KOPT-K1 (cell line): ENCODE measurements around the gene ADIPOR2.
"Not testable (repeated sequence)": the region's sequence is repeated elsewhere in the genome, so short reads cannot be mapped to it uniquely, and the experiment has no call there.

Source experiments
- H3K27ac ChIP-seq: fragments of 200-600 bp; sonication (generic); 2 replicates; pipeline ENCODE4 v1.5.1; 2016; ENCODE audit warnings: antibody characterized with exemption, mild to moderate bottlenecking, low read depth, low read length; ENCODE audit not compliant: poor library complexity, severe bottlenecking
- H3K36me3 ChIP-seq: fragments of 200-600 bp; sonication (generic); 2 replicates; pipeline ENCODE4 v1.5.1; 2017; ENCODE audit warnings: antibody characterized with exemption, mild to moderate bottlenecking, low read length, moderate library complexity; ENCODE audit not compliant: insufficient read depth
- H3K9me3 ChIP-seq: fragments of 200-600 bp; sonication (generic); 2 replicates; pipeline ENCODE4 v1.5.1; 2017; ENCODE audit warnings: antibody characterized with exemption, low read length, mild to moderate bottlenecking; ENCODE audit not compliant: insufficient read depth, poor library complexity, severe bottlenecking

Gene ADIPOR2

GRCh38 chr12:1691123-1692007, 495 bp downstream of the ADIPOR2 start:
- peak overlapping the region; percentile 77 for H3K27ac ChIP-seq
- H3K9me3 ChIP-seq = no peaks in the 10 kb centered on the region
- peaks cover 17% of the 10 kb centered on the region; the same call in 1 of the 2 replicates for H3K36me3 ChIP-seq

GRCh38 chr12:1692226-1692625, 1.4 kb downstream of the ADIPOR2 start:
- H3K9me3 ChIP-seq = no peaks in the 10 kb centered on the region
- H3K36me3 ChIP-seq = peaks cover 18% of the 10 kb centered on the region; the same call in 1 of the 2 replicates
- H3K27ac ChIP-seq = peak overlapping the region; percentile 77

- Histone ChIP-seq H3K36me3 (peaks cover 24% of the 10 kb centered on the region), H3K9me3 (no peaks in the 10 kb centered on the region), H3K27ac (no peak overlapping the region)
Observed at GRCh38 chr12:1692895-1693610, 2.2 kb downstream of the ADIPOR2 start.

- not testable (repeated sequence) for H3K27ac ChIP-seq, H3K9me3 ChIP-seq
- H3K36me3 ChIP-seq = peaks cover 40% of the 10 kb centered on the region
Observed at GRCh38 chr12:1695097-1695496, 4.2 kb downstream of the ADIPOR2 start.

- Histone ChIP-seq H3K36me3 (peaks cover 44% of the 10 kb centered on the region), H3K9me3 (peaks cover 11% of the 10 kb centered on the region), H3K27ac (no peak overlapping the region)
Observed at GRCh38 chr12:1695886-1696670, 5.2 kb downstream of the ADIPOR2 start.

GRCh38 chr12:1696800-1697199, 5.9 kb downstream of the ADIPOR2 start:
- H3K27ac ChIP-seq = no peak overlapping the region
- H3K36me3 ChIP-seq = peaks cover 47% of the 10 kb centered on the region
- H3K9me3 ChIP-seq = peaks cover 13% of the 10 kb centered on the region

- H3K9me3 ChIP-seq = peaks cover 13% of the 10 kb centered on the region
- no peak overlapping the region for H3K27ac ChIP-seq
- peaks cover 47% of the 10 kb centered on the region for H3K36me3 ChIP-seq
Observed at GRCh38 chr12:1697271-1697670, 6.4 kb downstream of the ADIPOR2 start.

GRCh38 chr12:1698720-1699119, 7.8 kb downstream of the ADIPOR2 start:
- H3K27ac ChIP-seq = no peak overlapping the region
- peaks cover 13% of the 10 kb centered on the region for H3K9me3 ChIP-seq
- H3K36me3 ChIP-seq = peaks cover 40% of the 10 kb centered on the region

- H3K27ac ChIP-seq = no peak overlapping the region
- H3K36me3 ChIP-seq = peaks cover 32% of the 10 kb centered on the region
- H3K9me3 ChIP-seq = peaks cover 13% of the 10 kb centered on the region
Observed at GRCh38 chr12:1702713-1703112, 11.8 kb downstream of the ADIPOR2 start.

- peaks cover 13% of the 10 kb centered on the region for H3K9me3 ChIP-seq
- no peak overlapping the region for H3K27ac ChIP-seq
- peaks cover 22% of the 10 kb centered on the region for H3K36me3 ChIP-seq
Observed at GRCh38 chr12:1703771-1704722, 13.2 kb downstream of the ADIPOR2 start.

GRCh38 chr12:1705774-1706631, 15.1 kb downstream of the ADIPOR2 start:
- H3K27ac ChIP-seq = no peak overlapping the region
- H3K36me3 ChIP-seq = peaks cover 10% of the 10 kb centered on the region
- H3K9me3 ChIP-seq = peaks cover 3% of the 10 kb centered on the region

- Histone ChIP-seq H3K36me3 (peaks cover 6% of the 10 kb centered on the region; the same call in 1 of the 2 replicates), H3K27ac (no peak overlapping the region), H3K9me3 (no peaks in the 10 kb centered on the region)
Observed at GRCh38 chr12:1706632-1706980, 15.7 kb downstream of the ADIPOR2 start.

GRCh38 chr12:1707051-1707450, 16.2 kb downstream of the ADIPOR2 start:
- Histone ChIP-seq H3K27ac (no peak overlapping the region), H3K36me3 (peaks cover 6% of the 10 kb centered on the region; the same call in 1 of the 2 replicates), H3K9me3 (no peaks in the 10 kb centered on the region)
